MCF 10A (cell line): Measurements from ENCODE around the gene AJUBA. TPM values are rescaled to one million over a fixed set of nuclear protein-coding genes. Genes with fewer than 3 reads are reported as not detected.

Experiments
- BruUV-seq: library from RNA; stranded (reverse); fragments of 400-500 nt; replicated peaks from 2 replicates; lab custom pipeline; 2021; lab: Mats Ljungman, UMichigan
- CTCF ChIA-PET: fragments of 300-600 bp; sonication (Branson Sonifier 250); formaldehyde crosslinking; extraction: SDS; loops from one replicate; lab custom pipeline; 2021; ENCODE audit warnings: antibody characterized with exemption, inconsistent platforms; lab: Yijun Ruan, JAX
- POLR2A ChIA-PET: fragments of 300-600, 350-650 bp; sonication (Branson Sonifier 250); formaldehyde crosslinking; extraction: SDS; loops from one replicate; lab custom pipeline; 2020; ENCODE audit warnings: antibody characterized with exemption, inconsistent platforms; lab: Yijun Ruan, JAX
- DNase-seq: peaks from one replicate; pipeline ENCODE4 v3.0.0-alpha.2; 2018; ENCODE audit not compliant: unreplicated experiment
- H3K27ac Mint-ChIP-seq: one replicate; pipeline ENCODE4 v1.8.0; 2022; ENCODE audit warnings: mild to moderate bottlenecking, low read depth, mixed read lengths; ENCODE audit not compliant: unreplicated experiment
- H3K27me3 Mint-ChIP-seq: one replicate; pipeline ENCODE4 v1.8.0; 2022; ENCODE audit warnings: mixed read lengths; ENCODE audit not compliant: insufficient read depth, unreplicated experiment
- H3K36me3 Mint-ChIP-seq: one replicate; pipeline ENCODE4 v1.8.0; 2022; ENCODE audit warnings: mild to moderate bottlenecking, moderate library complexity, mixed read lengths; ENCODE audit not compliant: insufficient read depth, unreplicated experiment
- H3K4me1 Mint-ChIP-seq: one replicate; pipeline ENCODE4 v1.8.0; 2022; ENCODE audit warnings: mixed read lengths; ENCODE audit not compliant: insufficient read depth, unreplicated experiment
- H3K4me3 Mint-ChIP-seq: one replicate; pipeline ENCODE4 v1.8.0; 2022; ENCODE audit warnings: mild to moderate bottlenecking, moderate library complexity, mixed read lengths; ENCODE audit not compliant: unreplicated experiment
- H3K9me3 Mint-ChIP-seq: one replicate; pipeline ENCODE4 v1.8.0; 2022; ENCODE audit warnings: mixed read lengths; ENCODE audit not compliant: unreplicated experiment
- intact Hi-C: fragments of 100-400 bp; cut with micrococcal nuclease; formaldehyde crosslinking; loops from 2 replicates; pipeline ENCODE4 v1.14.1; 2022
- total RNA-seq: library from RNA; stranded (reverse); gene quantifications from 2 replicates; pipeline ENCODE4 v1.2.3, GENCODE V29; 2022
- TF ChIP-seq, protein P1 (sequence below): fragments of 200-600 bp; IDR thresholded peaks from one replicate; pipeline ENCODE4 v1.8.0; 2022; ENCODE audit warnings: antibody characterized with exemption, mild to moderate bottlenecking; ENCODE audit not compliant: unreplicated experiment

The AJUBA gene
- total RNA-seq, 1 experiment from 2014 or later, result 138 TPM

DNA sequence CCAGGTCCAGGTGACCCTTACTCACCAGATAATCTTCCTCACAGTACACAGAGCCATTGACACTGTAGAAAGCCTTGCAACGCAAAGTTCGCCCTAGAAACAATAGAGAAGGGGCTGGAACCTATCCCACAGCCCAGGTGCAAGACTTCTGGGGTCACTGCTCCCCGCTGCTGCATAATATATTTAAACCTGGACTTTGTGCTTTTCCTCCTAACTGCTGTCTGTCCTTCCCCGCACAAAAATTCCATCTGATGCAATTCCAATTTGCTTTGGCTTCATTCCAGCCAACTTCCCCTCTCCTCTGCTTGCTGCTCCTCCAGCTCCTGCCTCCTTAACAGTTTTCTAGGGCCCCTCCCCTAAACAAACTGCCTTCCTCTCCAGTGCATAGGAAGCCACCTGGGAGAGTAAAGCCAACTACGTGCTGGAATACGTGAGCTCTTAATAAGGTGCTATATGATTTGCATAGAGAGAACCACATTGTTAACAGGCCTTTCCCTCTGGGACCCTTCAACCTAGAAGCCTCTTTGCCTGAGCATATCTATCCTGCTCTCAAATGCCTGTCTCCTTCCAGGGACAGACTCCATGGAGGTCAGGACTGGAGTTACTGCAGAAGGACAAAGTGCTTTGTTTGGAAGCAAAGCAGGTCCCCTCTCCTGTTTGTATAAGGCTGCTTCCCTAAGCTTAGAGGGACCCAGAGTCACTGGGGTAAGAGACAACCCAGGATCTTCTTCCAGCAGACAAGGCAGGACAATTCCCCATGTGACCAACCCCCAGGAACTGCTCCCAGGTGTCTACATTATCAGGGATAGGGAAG lies 5.5 kb downstream of the AJUBA start:
- peaks cover 62% of the 10 kb centered on the region for H3K36me3 Mint-ChIP-seq
- TF ChIP-seq, protein P1, sequence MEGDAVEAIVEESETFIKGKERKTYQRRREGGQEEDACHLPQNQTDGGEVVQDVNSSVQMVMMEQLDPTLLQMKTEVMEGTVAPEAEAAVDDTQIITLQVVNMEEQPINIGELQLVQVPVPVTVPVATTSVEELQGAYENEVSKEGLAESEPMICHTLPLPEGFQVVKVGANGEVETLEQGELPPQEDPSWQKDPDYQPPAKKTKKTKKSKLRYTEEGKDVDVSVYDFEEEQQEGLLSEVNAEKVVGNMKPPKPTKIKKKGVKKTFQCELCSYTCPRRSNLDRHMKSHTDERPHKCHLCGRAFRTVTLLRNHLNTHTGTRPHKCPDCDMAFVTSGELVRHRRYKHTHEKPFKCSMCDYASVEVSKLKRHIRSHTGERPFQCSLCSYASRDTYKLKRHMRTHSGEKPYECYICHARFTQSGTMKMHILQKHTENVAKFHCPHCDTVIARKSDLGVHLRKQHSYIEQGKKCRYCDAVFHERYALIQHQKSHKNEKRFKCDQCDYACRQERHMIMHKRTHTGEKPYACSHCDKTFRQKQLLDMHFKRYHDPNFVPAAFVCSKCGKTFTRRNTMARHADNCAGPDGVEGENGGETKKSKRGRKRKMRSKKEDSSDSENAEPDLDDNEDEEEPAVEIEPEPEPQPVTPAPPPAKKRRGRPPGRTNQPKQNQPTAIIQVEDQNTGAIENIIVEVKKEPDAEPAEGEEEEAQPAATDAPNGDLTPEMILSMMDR, result no peak
- H3K9me3 Mint-ChIP-seq, result no peaks in the 10 kb centered on the region
- no peaks in the 10 kb centered on the region for H3K27me3 Mint-ChIP-seq
- BruUV-seq, result no TSS peak
- no peak overlapping the region for H3K4me3 Mint-ChIP-seq
- intact Hi-C loops, result no loop called here
- peak overlapping the region; percentile 91 for H3K27ac Mint-ChIP-seq
- peaks cover 65% of the 10 kb centered on the region for H3K4me1 Mint-ChIP-seq
- ChIA-PET POLR2A (interaction anchor here (0.5 to 12.7 kb wide), 25 partner anchors 10 to 1520 kb away, joined by 3 to 133 read pairs (median 4); partner anchors contain the start of genes ACIN1, C14orf119, CDH24 and HAUS4), CTCF (interaction anchor here (0.7 to 3.3 kb wide), 15 partner anchors 10 to 246 kb away, joined by 3 to 25 read pairs (median 8); partner anchors contain the start of genes CDH24, HAUS4 and PRMT5)
- peak; percentile 84 for DNase-seq

DNA sequence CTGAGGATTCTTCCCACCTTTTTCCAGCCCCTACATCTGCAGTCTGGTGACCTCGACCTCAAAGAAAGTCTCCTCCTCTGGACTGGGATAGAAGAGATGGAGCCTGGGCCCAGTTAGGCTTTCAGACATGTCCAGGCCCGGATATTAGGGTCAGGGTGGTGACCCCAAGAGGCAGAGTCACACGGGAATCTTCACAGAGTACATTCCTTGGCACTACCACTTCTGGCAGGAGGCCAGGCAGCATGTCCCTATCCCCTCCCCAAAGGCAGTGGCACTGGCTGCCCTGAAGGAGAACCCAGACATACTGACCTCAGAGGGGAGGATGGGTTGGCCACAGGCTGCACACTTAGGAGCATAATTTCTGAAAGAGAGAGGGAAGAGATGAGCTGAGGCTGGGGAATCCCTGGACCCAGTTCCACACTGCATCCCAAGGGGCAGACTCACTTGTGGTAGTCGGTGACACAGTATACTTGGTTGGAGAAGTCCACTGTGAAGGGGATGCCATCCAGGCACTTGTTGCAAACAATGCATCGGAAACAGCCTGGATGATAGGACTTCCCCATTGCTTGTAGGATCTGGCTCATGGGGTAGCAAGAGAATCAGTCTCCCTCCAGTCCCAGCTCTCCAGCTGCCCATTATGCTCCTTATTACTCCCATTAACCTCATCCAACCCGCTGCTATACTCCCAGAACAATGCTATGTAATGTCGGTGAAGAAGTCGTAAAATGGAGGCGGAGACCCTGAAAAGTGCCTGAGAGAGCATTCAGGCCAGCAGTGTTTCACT lies 7.6 kb downstream of the AJUBA start:
- CTCF ChIA-PET, result interaction anchor here (0.5 to 17.1 kb wide), 12 partner anchors 9 to 93 kb away, joined by 3 to 331 read pairs (median 4); partner anchors contain the start of genes AJUBA and CDH24
- intact Hi-C loops, result no loop called here
- peak overlapping the region; percentile 50 for H3K4me3 Mint-ChIP-seq
- no peaks in the 10 kb centered on the region for H3K9me3 Mint-ChIP-seq
- no peaks in the 10 kb centered on the region for H3K27me3 Mint-ChIP-seq
- peak; percentile 38 for DNase-seq
- POLR2A ChIA-PET, result interaction anchor here (2.1 to 12.7 kb wide), 4 partner anchors 11 to 86 kb away, joined by 10 to 133 read pairs (median 26); partner anchors contain the start of genes CDH24 and HAUS4
- BruUV-seq, result no TSS peak
- H3K27ac Mint-ChIP-seq, result no peak overlapping the region
- peaks cover 62% of the 10 kb centered on the region for H3K4me1 Mint-ChIP-seq
- TF ChIP-seq, protein P1, result no peak
- peaks cover 81% of the 10 kb centered on the region for H3K36me3 Mint-ChIP-seq

DNA sequence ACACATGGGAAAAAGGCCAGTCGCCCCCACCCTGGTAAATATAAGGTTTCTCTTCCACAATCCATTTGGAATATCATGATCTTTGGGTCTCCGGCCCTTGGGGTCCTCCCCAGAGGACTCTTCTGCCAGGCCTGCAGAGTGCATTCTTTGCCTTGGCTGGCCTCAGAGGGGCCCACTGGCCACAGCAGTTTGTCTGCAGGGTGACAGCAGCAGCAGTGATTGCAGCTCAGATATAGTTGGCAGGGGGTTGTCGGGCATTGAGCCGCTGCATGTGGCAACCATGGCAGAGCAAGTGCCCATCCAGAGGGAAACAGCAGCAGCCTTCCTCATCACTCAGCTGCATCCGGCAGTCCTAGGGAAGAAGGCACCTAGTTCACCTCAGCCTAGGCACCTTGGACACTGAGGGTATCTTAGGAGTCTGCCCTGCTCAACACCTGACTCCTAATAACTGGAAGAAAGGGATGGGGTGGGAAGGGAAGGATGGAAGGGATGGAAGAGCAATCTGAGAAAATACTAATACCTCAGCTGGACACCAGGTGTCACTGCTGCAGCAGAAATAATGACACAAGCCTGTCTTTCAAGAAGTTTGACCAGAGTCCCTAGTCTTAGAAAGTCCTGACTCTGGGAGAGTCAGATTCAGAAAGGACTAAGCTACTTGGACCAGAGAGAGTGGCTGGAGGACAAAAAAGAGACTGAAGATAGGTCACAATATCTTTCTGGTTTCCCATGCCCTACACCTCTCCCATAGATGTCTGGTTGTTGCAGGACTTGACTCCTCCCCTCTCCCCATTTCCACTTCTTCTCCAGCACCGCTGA lies 8.9 kb downstream of the AJUBA start:
- H3K27me3 Mint-ChIP-seq, result no peaks in the 10 kb centered on the region
- H3K9me3 Mint-ChIP-seq, result no peaks in the 10 kb centered on the region
- ChIA-PET CTCF (interaction anchor here (0.5 to 17.1 kb wide), 35 partner anchors 8 to 1977 kb away, joined by 3 to 331 read pairs (median 4); partner anchors contain the start of genes AJUBA, CDH24 and HAUS4), POLR2A (interaction anchor here (0.7 to 4.0 kb wide), 11 partner anchors 8 to 417 kb away, joined by 3 to 53 read pairs (median 9); partner anchors contain the start of genes ACIN1, AJUBA, C14orf119 and HAUS4)
- peaks cover 51% of the 10 kb centered on the region for H3K4me1 Mint-ChIP-seq
- TF ChIP-seq, protein P1, result peak; percentile 65
- H3K27ac Mint-ChIP-seq, result peak overlapping the region; percentile 51
- intact Hi-C loops, result loop anchor here (1.0 kb wide), 1 partner anchor 10 kb away; no protein-coding TSS in a partner anchor
- H3K4me3 Mint-ChIP-seq, result peak overlapping the region; percentile 50
- BruUV-seq, result no TSS peak
- peaks cover 89% of the 10 kb centered on the region for H3K36me3 Mint-ChIP-seq
- DNase-seq, result peak; percentile 78
